Breast epithelium (tissue), 4 donors: Measurements from ENCODE around the gene LRP1. TPM values are rescaled to one million over a fixed set of nuclear protein-coding genes. Genes with fewer than 3 reads are reported as not detected.

Experiments
- DNase-seq, 2 donors: peaks; one replicate each; pipeline ENCODE4 v3.0.0-alpha.2; 2019; ENCODE audit warnings: low spot score in 2 of 2
- H3K27ac ChIP-seq, 2 donors: fragments of 200-600 bp; sonication (generic) in 1 of 2; one replicate each; pipeline ENCODE4 v1.5.1; 2016 to 2019; ENCODE audit warnings: mild to moderate bottlenecking in 1 of 2
- H3K27me3 ChIP-seq, 2 donors: fragments of 200-600 bp; sonication (generic) in 1 of 2; one replicate each; pipeline versions ENCODE4 v1.5.1 to v1.6.0; 2017 to 2019; ENCODE audit warnings: control low read depth in 1 of 2, mild to moderate bottlenecking in 1 of 2
- H3K36me3 ChIP-seq: fragments of 200-600 bp; one replicate; pipeline ENCODE4 v1.5.1; 2019
- H3K4me1 ChIP-seq, 2 donors: fragments of 200-600 bp; sonication (generic); one replicate each; pipeline ENCODE4 v1.5.1; 2016 to 2019; ENCODE audit warnings: control low read depth in 1 of 2
- H3K4me3 ChIP-seq, 3 donors: fragments of 200-600 bp; sonication (generic); 1 replicate in 2 of 3; 2 replicates in 1 of 3; pipeline ENCODE4 v1.5.1; 2016 to 2019; ENCODE audit warnings: mild to moderate bottlenecking in 3 of 3, moderate library complexity in 2 of 3
- H3K9me3 ChIP-seq, 2 donors: fragments of 200-600 bp; sonication (generic) in 1 of 2; one replicate each; pipeline ENCODE4 v1.5.1; 2016 to 2019; ENCODE audit warnings: control low read depth in 1 of 2
- CTCF ChIP-seq, 3 donors: fragments of 450-650 bp; IDR thresholded peaks; one replicate each; pipeline ENCODE4 v1.5.1; 2016 to 2017; ENCODE audit warnings: antibody characterized with exemption in 3 of 3, mild to moderate bottlenecking in 3 of 3, moderate library complexity in 3 of 3
- POLR2A ChIP-seq: fragments of 450-650 bp; IDR thresholded peaks from one replicate; pipeline ENCODE4 v1.6.1; 2016; ENCODE audit warnings: antibody characterized with exemption, mild to moderate bottlenecking, moderate library complexity
- POLR2AphosphoS5 ChIP-seq, 3 donors: sonication (generic); formaldehyde crosslinking; IDR thresholded peaks; one replicate each; pipeline ENCODE4 v1.6.1; 2017; ENCODE audit warnings: antibody characterized with exemption in 3 of 3
- intact Hi-C: fragments of 100-400 bp; cut with DNase I; formaldehyde crosslinking; loops from one replicate; pipeline ENCODE4 v1.15.1; 2023; ENCODE audit warnings: low total_unique reads
- total RNA-seq, 3 donors: library from RNA; depleted of rRNA; stranded (reverse); fragments of >200 nt; gene quantifications; one replicate each; pipeline ENCODE4 v1.1.0, GENCODE V29; 2016

LRP1 gene
- total RNA-seq, 3 donors from 2014 or later = 102 to 894 (median 240) TPM

GRCh38 chr12:57216014-57216911, 88.0 kb downstream of the LRP1 start, which contains the start of gene NXPH4:
TSS of gene NXPH4 (plus strand) at chr12:57216794. CDS start at chr12:57216970, 176 bp downstream.
- peaks cover 8 to 55% of the 10 kb centered on the region in 2 donors for H3K27me3 ChIP-seq
- intact Hi-C loops = no loop called here
- H3K9me3 ChIP-seq = no peaks in the 10 kb centered on the region
- H3K36me3 ChIP-seq = no peaks in the 10 kb centered on the region
- TF ChIP-seq POLR2A (no peak), CTCF (IDR thresholded peaks at IDR 0.05) (no peak), POLR2AphosphoS5 (IDR thresholded peaks at IDR 0.05) (no peak)
- peaks cover 7 to 8% of the 10 kb centered on the region in 2 donors for H3K4me1 ChIP-seq
- no peak for DNase-seq
- no peak within 1 kb of the TSS for H3K27ac ChIP-seq
- H3K4me3 ChIP-seq = peak within 1 kb of the TSS; percentile 28 to 78 (median 53)

- H3K9me3 ChIP-seq = no peaks in the 10 kb centered on the region
- intact Hi-C loops = no loop called here
- TF ChIP-seq POLR2A (no peak), CTCF (IDR thresholded peaks at IDR 0.05) (no peak), POLR2AphosphoS5 (IDR thresholded peaks at IDR 0.05) (no peak)
- DNase-seq = no peak
- H3K4me3 ChIP-seq = peak overlapping the region; percentile 28 to 78 (median 53)
- peaks cover 10 to 64% of the 10 kb centered on the region in 2 donors for H3K27me3 ChIP-seq
- H3K36me3 ChIP-seq = no peaks in the 10 kb centered on the region
- peaks cover 7 to 8% of the 10 kb centered on the region in 2 donors for H3K4me1 ChIP-seq
- no peak overlapping the region for H3K27ac ChIP-seq
These were observed 88.9 kb downstream of the LRP1 start for GRCh38 chr12:57216921-57217879.

GRCh38 chr12:57218030-57218853, 90.0 kb downstream of the LRP1 start:
- intact Hi-C loops = no loop called here
- no peak for TF ChIP-seq CTCF (IDR thresholded peaks at IDR 0.05)
- TF ChIP-seq POLR2AphosphoS5 (IDR thresholded peaks at IDR 0.05) = no peak
- no peak for TF ChIP-seq POLR2A
- no peaks in the 10 kb centered on the region for H3K36me3 ChIP-seq
- no peak overlapping the region for H3K4me3 ChIP-seq
- peaks cover 12 to 74% of the 10 kb centered on the region in 2 donors for H3K27me3 ChIP-seq
- H3K9me3 ChIP-seq = no peaks in the 10 kb centered on the region
- H3K4me1 ChIP-seq = peaks cover 7 to 8% of the 10 kb centered on the region in 2 donors
- no peak overlapping the region for H3K27ac ChIP-seq
- DNase-seq = no peak

GRCh38 chr12:57219205-57219992, 91.1 kb downstream of the LRP1 start:
- DNase-seq = no peak
- Histone ChIP-seq H3K36me3 (no peaks in the 10 kb centered on the region), H3K4me3 (no peak overlapping the region), H3K27me3 (peaks cover 12 to 83% of the 10 kb centered on the region in 2 donors), H3K4me1 (peaks cover 7 to 8% of the 10 kb centered on the region in 2 donors), H3K27ac (no peak overlapping the region), H3K9me3 (no peaks in the 10 kb centered on the region)
- intact Hi-C loops = no loop called here
- TF ChIP-seq CTCF (IDR thresholded peaks at IDR 0.05) (no peak), POLR2A (no peak)
